Gastrocnemius medialis (tissue), 4 donors: Measurements from ENCODE around the gene ZSCAN25. TPM values are rescaled to one million over a fixed set of nuclear protein-coding genes. Genes with fewer than 3 reads are reported as not detected.

Experiments
- ATAC-seq, 2 donors: fragments of 150-250 bp; one replicate each; pipeline ENCODE4 v1.9.1; 2016
- DNase-seq, 2 donors: peaks; one replicate each; pipeline ENCODE4 v3.0.0-alpha.2; 2019
- H3K27ac ChIP-seq, 4 donors: fragments of 200-600 bp; sonication (generic); 1 replicate in 1 of 4; 2 replicates in 3 of 4; pipeline ENCODE4 v1.5.1; 2016 to 2018; ENCODE audit warnings: mild to moderate bottlenecking in 2 of 4, moderate library complexity in 1 of 4
- H3K27me3 ChIP-seq, 3 donors: fragments of 200-600 bp; sonication (generic) in 2 of 3; 1 replicate in 1 of 3; 2 replicates in 2 of 3; pipeline versions ENCODE4 v1.5.1 to v1.6.0; 2016 to 2019; ENCODE audit warnings: mild to moderate bottlenecking in 1 of 3, moderate library complexity in 1 of 3
- H3K36me3 ChIP-seq, 2 donors: fragments of 200-600 bp; sonication (generic) in 1 of 2; one replicate each; pipeline ENCODE4 v1.5.1; 2017 to 2018
- H3K4me1 ChIP-seq, 2 donors: fragments of 200-600 bp; sonication (generic) in 1 of 2; one replicate each; pipeline ENCODE4 v1.5.1; 2016 to 2017; ENCODE audit warnings: mild to moderate bottlenecking in 2 of 2
- H3K4me3 ChIP-seq, 4 donors: fragments of 200-600 bp; sonication (generic) in 3 of 4; 1 replicate in 1 of 4; 2 replicates in 3 of 4; pipeline ENCODE4 v1.5.1; 2016 to 2019; ENCODE audit warnings: mild to moderate bottlenecking in 2 of 4
- H3K9me3 ChIP-seq, 3 donors: fragments of 200-600 bp; sonication (generic) in 2 of 3; 1 replicate in 1 of 3; 2 replicates in 2 of 3; pipeline ENCODE4 v1.5.1; 2016 to 2019
- CTCF ChIP-seq, 5 experiments: fragments of 450-650 bp in 3 of 5; fragments of 200-600 bp in 2 of 5; sonication (generic) in 2 of 5; IDR thresholded peaks in 4 of 5; conservative IDR thresholded peaks in 1 of 5; 1 replicate in 4 of 5; 2 replicates in 1 of 5; pipeline ENCODE4 v1.5.1; 2016 to 2019; ENCODE audit warnings: antibody characterized with exemption in 5 of 5, mild to moderate bottlenecking in 3 of 5, moderate library complexity in 3 of 5
- POLR2A ChIP-seq, 2 donors: fragments of 450-650 bp; IDR thresholded peaks; one replicate each; pipeline ENCODE4 v1.6.1; 2017; ENCODE audit warnings: antibody characterized with exemption in 2 of 2, mild to moderate bottlenecking in 2 of 2, moderate library complexity in 2 of 2
- in situ Hi-C, 4 donors: fragments of 200-750 bp; cut with MboI; loops; one replicate each; pipeline versions ENCODE4 v1.15.0 to v1.8.0; 2017; ENCODE audit warnings: low sequenced_read_pairs in 4 of 4
- intact Hi-C: fragments of 100-400 bp; cut with DNase I; formaldehyde crosslinking; loops from one replicate; pipeline ENCODE4 v1.15.1; 2023; ENCODE audit warnings: low total_unique reads
- total RNA-seq, 4 donors: library from RNA; depleted of rRNA; stranded (reverse); fragments of >200 nt; gene quantifications; one replicate each; pipeline versions ENCODE4 v1.1.0 to v1.2.3, GENCODE V29; 2016

Gene ZSCAN25
- total RNA-seq, 4 donors from 2014 or later: 6.0 to 7.9 (median 7.2) TPM

GRCh38 chr7:99601656-99602310, 15.0 kb upstream of the ZSCAN25 start:
- no peak overlapping the region for H3K27ac ChIP-seq
- intact Hi-C loops (no loop called here), in situ Hi-C loops (no loop called here)
- H3K4me1 ChIP-seq: no peaks in the 10 kb centered on the region
- H3K9me3 ChIP-seq: no peaks in the 10 kb centered on the region
- DNase-seq: no peak
- H3K27me3 ChIP-seq: no peaks in the 10 kb centered on the region
- H3K36me3 ChIP-seq: no peaks in the 10 kb centered on the region
- TF ChIP-seq POLR2A (IDR thresholded peaks at IDR 0.05): no peak
- TF ChIP-seq CTCF (IDR thresholded peaks at IDR 0.05 in 4 of 5, conservative IDR thresholded peaks at IDR 0.05 in 1 of 5): no peak
- no peak overlapping the region for H3K4me3 ChIP-seq
- no peak for ATAC-seq

- intact Hi-C loops: no loop called here
- DNase-seq (no peak), ATAC-seq (no peak)
- Histone ChIP-seq H3K9me3 (no peaks in the 10 kb centered on the region), H3K4me3 (no peak overlapping the region), H3K27me3 (no peaks in the 10 kb centered on the region), H3K27ac (no peak overlapping the region), H3K36me3 (no peaks in the 10 kb centered on the region), H3K4me1 (no peaks in the 10 kb centered on the region)
- TF ChIP-seq POLR2A (IDR thresholded peaks at IDR 0.05) (no peak), CTCF (IDR thresholded peaks at IDR 0.05 in 4 of 5, conservative IDR thresholded peaks at IDR 0.05 in 1 of 5) (no peak)
- in situ Hi-C loops: no loop called here
Observed at GRCh38 chr7:99605527-99605926, 11.2 kb upstream of the ZSCAN25 start.

- no peaks in the 10 kb centered on the region for H3K9me3 ChIP-seq
- in situ Hi-C loops: no loop called here
- no peaks in the 10 kb centered on the region for H3K27me3 ChIP-seq
- no peak overlapping the region for H3K27ac ChIP-seq
- H3K36me3 ChIP-seq: no peaks in the 10 kb centered on the region
- DNase-seq (no peak), ATAC-seq (no peak)
- intact Hi-C loops: no loop called here
- no peak overlapping the region for H3K4me3 ChIP-seq
- TF ChIP-seq CTCF (IDR thresholded peaks at IDR 0.05 in 4 of 5, conservative IDR thresholded peaks at IDR 0.05 in 1 of 5): no peak
- no peak for TF ChIP-seq POLR2A (IDR thresholded peaks at IDR 0.05)
- no peaks in the 10 kb centered on the region for H3K4me1 ChIP-seq
Observed at GRCh38 chr7:99606531-99606930, 10.2 kb upstream of the ZSCAN25 start.

GRCh38 chr7:99607548-99607947, 9.2 kb upstream of the ZSCAN25 start:
- DNase-seq (no peak), ATAC-seq (no peak)
- intact Hi-C loops (no loop called here), in situ Hi-C loops (no loop called here)
- Histone ChIP-seq H3K27ac (no peak overlapping the region), H3K27me3 (no peaks in the 10 kb centered on the region), H3K9me3 (no peaks in the 10 kb centered on the region), H3K4me1 (no peaks in the 10 kb centered on the region), H3K4me3 (no peak overlapping the region), H3K36me3 (no peaks in the 10 kb centered on the region)
- no peak for TF ChIP-seq POLR2A (IDR thresholded peaks at IDR 0.05)
- TF ChIP-seq CTCF (IDR thresholded peaks at IDR 0.05 in 4 of 5, conservative IDR thresholded peaks at IDR 0.05 in 1 of 5): no peak

- Histone ChIP-seq H3K27ac (no peak overlapping the region), H3K4me1 (peaks cover 12 to 16% of the 10 kb centered on the region in 2 donors), H3K27me3 (no peaks in the 10 kb centered on the region), H3K4me3 (no peak overlapping the region), H3K36me3 (peaks cover 0 to 11% of the 10 kb centered on the region in 2 donors), H3K9me3 (no peaks in the 10 kb centered on the region)
- intact Hi-C loops: no loop called here
- DNase-seq (no peak), ATAC-seq (no peak)
- in situ Hi-C loops: no loop called here
- TF ChIP-seq POLR2A (IDR thresholded peaks at IDR 0.05) (no peak), CTCF (IDR thresholded peaks at IDR 0.05 in 4 of 5, conservative IDR thresholded peaks at IDR 0.05 in 1 of 5) (no peak)
Observed at GRCh38 chr7:99614495-99614894, 2.3 kb upstream of the ZSCAN25 start.
